Islet precursor cell (in vitro differentiated cells): ENCODE data around the gene LGI4.
"Not testable (repeated sequence)": the region's sequence is repeated elsewhere in the genome, so short reads cannot be mapped to it uniquely, and the experiment has no call there.

Experiments used
- DNase-seq: peaks from one replicate; pipeline ENCODE4 v3.0.0-alpha.2; 2018

Gene LGI4

DNA sequence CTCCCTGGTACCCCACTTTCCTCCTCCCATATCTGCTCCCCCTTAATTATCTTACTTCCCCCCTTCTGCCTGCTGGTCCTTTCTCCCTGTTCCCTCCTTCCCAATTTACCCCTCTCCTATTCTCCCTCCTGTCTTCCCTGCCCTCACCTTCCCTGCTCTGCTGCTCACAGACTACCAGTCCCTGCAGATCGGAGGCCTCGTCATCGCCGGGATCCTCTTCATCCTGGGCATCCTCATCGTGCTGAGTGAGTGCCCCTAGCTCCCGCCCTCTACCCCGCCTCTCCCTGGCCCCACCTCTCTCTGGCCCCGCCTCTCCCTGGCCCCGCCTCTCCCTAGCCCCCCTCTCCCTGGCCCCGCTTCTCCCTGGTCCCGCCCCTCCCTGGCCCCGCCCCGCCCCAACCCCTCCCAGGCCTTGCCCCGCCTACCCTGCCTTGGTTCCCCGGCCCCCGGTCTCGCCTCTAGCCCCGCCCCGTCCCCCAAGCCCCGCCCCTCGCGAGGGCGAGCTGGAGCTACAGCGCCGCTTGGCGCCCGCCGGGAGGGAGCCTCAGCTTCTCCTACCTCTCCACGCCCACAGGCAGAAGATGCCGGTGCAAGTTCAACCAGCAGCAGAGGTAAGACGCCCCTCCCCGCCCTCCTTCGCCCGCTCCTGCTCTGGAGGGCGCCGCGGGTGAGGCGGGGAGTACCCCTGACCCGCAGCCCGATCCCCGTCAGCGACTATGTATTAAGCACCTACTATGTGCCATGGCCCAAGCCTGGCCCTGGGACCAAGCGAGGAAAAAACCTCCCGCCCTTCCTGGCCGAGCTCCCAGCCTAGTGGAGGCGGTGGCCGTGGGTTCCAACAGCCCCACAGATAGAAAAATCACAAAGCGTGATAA lies 6.3 kb upstream of the LGI4 start:
- DNase-seq = peak; percentile 98

DNA sequence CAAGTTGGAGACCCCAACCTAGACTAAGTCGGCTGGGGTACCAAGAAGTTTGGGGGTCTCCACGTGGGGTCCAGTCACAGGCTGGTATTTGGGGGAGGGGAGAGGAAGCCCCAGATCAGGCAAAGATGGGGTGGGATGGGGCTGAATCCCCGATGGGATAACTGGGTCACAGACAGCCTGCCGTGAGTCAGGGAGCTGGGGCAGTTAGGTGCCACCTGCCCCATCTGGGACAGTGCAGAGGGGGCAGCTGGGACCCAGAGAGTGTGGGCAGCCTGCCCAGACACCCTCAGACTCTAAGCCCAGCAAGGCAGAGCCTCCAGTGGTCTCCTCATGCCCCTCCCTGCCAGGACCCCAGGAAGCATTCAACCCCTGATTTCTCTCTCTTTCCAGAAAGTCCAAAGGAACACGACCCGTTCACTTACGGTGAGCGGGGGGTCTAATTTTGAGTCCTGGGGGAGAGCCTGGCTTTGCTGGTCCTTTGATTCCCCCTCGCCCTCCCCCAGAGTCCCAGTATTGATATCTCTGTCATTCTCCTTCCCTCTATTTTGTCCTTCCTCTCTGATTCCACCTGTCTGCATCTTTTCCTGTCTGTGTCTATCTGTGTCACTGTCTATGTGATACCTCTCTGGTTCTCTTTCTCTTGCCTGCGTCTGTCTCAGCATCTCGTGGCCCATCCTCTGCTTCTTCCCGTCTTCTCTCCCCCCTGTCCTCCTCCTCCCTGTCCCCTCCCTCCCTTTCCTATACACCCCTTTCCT lies 5.5 kb upstream of the LGI4 start:
- no peak for DNase-seq

GRCh38 chr19:35138305-35138892 lies 3.5 kb upstream of the LGI4 start, which contains the start of gene FXYD1:
FXYD1 (plus strand) TSS chr19:35138824; CDS start chr19:35140080, 1,256 bp downstream.
- no peak for DNase-seq

GRCh38 chr19:35136977-35137702 lies 2.3 kb upstream of the LGI4 start:
- no peak for DNase-seq

- DNase-seq = no peak
Observed at GRCh38 chr19:35136231-35136630, 1.4 kb upstream of the LGI4 start.

DNA sequence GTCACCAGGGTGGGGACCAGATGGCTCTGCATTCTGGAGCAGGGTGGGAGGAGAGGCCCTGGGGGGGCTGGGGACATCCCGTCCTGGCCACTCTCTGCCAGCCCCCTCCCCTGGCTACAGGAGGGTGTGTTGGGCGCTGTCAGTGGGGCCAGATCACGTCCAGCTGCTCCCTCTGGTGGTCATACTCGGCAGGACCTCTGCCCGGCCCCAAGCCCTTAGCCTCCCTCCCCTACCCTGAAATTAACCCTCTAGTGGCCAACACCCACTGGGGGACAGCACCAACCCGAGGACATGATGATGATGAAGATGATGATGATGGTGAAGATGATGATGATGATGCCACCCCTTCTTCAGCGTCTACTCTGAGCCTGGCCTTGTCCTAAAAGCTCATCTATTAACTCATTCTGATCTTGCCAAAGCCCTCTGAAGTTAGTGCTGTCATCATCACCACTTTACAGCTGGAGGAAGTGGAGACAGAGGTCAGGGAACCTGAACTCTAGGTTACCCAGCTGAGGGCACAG lies 590 bp upstream of the LGI4 start:
- DNase-seq = peak; percentile 89

DNA sequence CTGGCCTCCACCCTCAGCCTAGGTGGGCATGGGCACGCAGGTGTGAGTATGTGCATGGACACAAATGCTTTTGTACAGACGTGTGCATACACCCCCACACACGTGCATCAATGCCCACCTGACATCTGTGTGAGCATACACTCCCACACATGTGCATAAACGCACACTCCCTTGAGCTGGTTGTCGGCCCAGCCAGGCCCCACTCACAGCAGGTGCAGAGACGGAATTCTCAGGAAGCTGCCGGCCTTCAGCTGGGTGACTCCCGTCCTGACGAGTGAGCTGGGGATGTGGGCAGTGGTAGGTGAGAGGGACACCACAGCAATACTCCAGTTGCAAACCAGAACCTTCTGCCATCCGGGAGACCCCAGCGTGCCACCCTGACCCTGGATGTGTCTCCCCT lies 1.0 kb downstream of the LGI4 start:
- DNase-seq = no peak

GRCh38 chr19:35132254-35132653 lies 2.6 kb downstream of the LGI4 start:
- no peak for DNase-seq

- DNase-seq = no peak
Observed at GRCh38 chr19:35130761-35131720, 3.8 kb downstream of the LGI4 start.

- DNase-seq = not testable (repeated sequence)
Observed at GRCh38 chr19:35129724-35130274, 5.1 kb downstream of the LGI4 start.

GRCh38 chr19:35128398-35129057 lies 6.3 kb downstream of the LGI4 start:
- no peak for DNase-seq

- DNase-seq = no peak
Observed at GRCh38 chr19:35127871-35128270, 7.0 kb downstream of the LGI4 start.

- no peak for DNase-seq
Observed at GRCh38 chr19:35126624-35126959, 8.3 kb downstream of the LGI4 start.

- DNase-seq = no peak
Observed at GRCh38 chr19:35125749-35126623, 8.9 kb downstream of the LGI4 start.

- no peak for DNase-seq
Observed at GRCh38 chr19:35125270-35125717, 9.6 kb downstream of the LGI4 start.

GRCh38 chr19:35124098-35125060 lies 10.5 kb downstream of the LGI4 start:
- DNase-seq = no peak

DNA sequence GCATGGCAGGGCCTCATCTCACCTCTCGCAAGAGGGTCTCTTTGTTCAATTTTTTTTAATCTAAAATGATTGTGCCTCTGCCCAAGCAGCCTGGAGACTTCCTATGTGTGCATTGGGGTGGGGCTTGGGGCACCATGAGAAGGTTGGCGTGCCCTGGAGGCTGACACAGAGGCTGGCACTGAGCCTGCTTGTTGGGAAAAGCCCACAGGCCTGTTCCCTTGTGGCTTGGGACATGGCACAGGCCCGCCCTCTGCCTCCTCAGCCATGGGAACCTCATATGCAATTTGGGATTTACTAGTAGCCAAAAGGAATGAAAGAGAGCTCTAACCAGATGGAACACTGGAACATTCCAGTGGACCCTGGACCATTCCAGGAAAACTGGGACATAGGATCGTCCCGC lies 11.3 kb downstream of the LGI4 start:
- no peak for DNase-seq
